Thyroid gland (tissue), 4 donors: ENCODE measurements around the gene WSCD2. TPM values are rescaled to one million over a fixed set of nuclear protein-coding genes. Genes with fewer than 3 reads are reported as not detected.

Experiments used
- DNase-seq, 2 donors: peaks; one replicate each; pipeline ENCODE4 v3.0.0-alpha.2; 2019
- H3K27ac ChIP-seq, 3 donors: fragments of 200-600 bp; sonication (generic); 1 replicate in 2 of 3; 2 replicates in 1 of 3; pipeline ENCODE4 v1.5.1; 2016 to 2019; ENCODE audit warnings: mild to moderate bottlenecking in 1 of 3, moderate library complexity in 1 of 3
- H3K27me3 ChIP-seq: fragments of 200-600 bp; sonication (generic); one replicate; pipeline ENCODE4 v1.5.1; 2019
- H3K36me3 ChIP-seq, 2 donors: fragments of 200-600 bp; sonication (generic); one replicate each; pipeline ENCODE4 v1.5.1; 2016 to 2019
- H3K4me1 ChIP-seq, 2 donors: fragments of 200-600 bp; sonication (generic); one replicate each; pipeline ENCODE4 v1.5.1; 2017 to 2019
- H3K4me3 ChIP-seq, 3 donors: fragments of 200-600 bp; sonication (generic); replicated peaks in 1 of 3; 1 replicate in 2 of 3; 2 replicates in 1 of 3; pipeline ENCODE4 v1.5.1; 2016; ENCODE audit warnings: mild to moderate bottlenecking in 1 of 3
- H3K9me3 ChIP-seq: fragments of 200-600 bp; sonication (generic); one replicate; pipeline ENCODE4 v1.5.1; 2017
- POLR2A ChIP-seq, 2 donors: fragments of 450-650 bp; IDR thresholded peaks; one replicate each; pipeline ENCODE4 v1.6.1; 2017; ENCODE audit warnings: antibody characterized with exemption in 2 of 2, mild to moderate bottlenecking in 2 of 2, moderate library complexity in 1 of 2
- WGBS, 2 donors: methylation state at CpG; one replicate each; pipeline ENCODE4 v1.1.5; 2017; 5-methylcytosine and 5-hydroxymethylcytosine counted together
- intact Hi-C: fragments of 100-400 bp; cut with DNase I; formaldehyde crosslinking; loops from one replicate; pipeline ENCODE4 v1.15.1; 2023
- total RNA-seq, 4 donors: library from RNA; depleted of rRNA; stranded (reverse); fragments of >200 nt; gene quantifications; one replicate each; pipeline ENCODE4 v1.2.3, GENCODE V29; 2016
- TF ChIP-seq, protein P1 (sequence below), 6 experiments: fragments of 200-600 bp in 3 of 6; fragments of 450-650 bp in 3 of 6; sonication (generic) in 3 of 6; IDR thresholded peaks; one replicate each; pipeline ENCODE4 v1.5.1; 2016 to 2019; ENCODE audit warnings: antibody characterized with exemption in 6 of 6, mild to moderate bottlenecking in 2 of 6, inconsistent platforms in 1 of 6, moderate library complexity in 1 of 6

The WSCD2 gene
- total RNA-seq, 4 donors from 2014 or later, result 35.5 to 117 (median 81.4) TPM

DNA sequence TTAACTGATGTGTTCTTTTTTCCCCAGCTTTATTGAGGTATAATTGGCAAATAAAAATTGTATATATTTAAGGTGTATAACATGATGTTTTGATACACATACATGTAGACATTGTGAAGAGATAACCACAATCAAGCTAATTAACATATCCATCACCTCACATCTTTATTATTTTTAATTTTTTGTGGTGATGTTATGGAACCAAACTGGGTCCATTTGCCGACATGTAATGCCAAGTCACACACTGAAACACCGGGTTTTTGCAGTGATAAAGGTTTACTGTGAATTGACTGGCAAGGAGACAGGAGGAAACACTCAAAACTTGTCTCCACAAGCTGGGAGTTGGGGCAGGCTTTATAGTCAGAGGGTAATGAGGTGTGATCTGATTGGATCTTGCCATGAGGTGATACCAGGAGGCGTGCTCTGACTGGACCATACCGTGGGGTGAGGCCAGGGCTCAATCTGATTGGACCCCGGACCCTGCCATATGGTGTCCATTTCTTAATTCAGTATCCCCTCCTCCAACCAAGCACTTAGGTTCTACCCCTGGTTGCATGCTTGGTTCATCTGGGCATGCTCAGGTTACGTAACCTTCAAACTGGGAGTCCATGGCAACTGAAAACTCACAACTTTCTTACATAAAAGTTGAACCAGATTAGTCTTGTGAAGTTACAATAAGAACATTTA, 11.8 kb upstream of the WSCD2 start:
- WGBS, 2 donors, result 84 to 91% methylated on average over 6 of the region's 6 CpGs
- intact Hi-C loops, result no loop called here
- TF ChIP-seq POLR2A (IDR thresholded peaks at IDR 0.05), result no peak
- TF ChIP-seq, protein P1, sequence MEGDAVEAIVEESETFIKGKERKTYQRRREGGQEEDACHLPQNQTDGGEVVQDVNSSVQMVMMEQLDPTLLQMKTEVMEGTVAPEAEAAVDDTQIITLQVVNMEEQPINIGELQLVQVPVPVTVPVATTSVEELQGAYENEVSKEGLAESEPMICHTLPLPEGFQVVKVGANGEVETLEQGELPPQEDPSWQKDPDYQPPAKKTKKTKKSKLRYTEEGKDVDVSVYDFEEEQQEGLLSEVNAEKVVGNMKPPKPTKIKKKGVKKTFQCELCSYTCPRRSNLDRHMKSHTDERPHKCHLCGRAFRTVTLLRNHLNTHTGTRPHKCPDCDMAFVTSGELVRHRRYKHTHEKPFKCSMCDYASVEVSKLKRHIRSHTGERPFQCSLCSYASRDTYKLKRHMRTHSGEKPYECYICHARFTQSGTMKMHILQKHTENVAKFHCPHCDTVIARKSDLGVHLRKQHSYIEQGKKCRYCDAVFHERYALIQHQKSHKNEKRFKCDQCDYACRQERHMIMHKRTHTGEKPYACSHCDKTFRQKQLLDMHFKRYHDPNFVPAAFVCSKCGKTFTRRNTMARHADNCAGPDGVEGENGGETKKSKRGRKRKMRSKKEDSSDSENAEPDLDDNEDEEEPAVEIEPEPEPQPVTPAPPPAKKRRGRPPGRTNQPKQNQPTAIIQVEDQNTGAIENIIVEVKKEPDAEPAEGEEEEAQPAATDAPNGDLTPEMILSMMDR (IDR thresholded peaks at IDR 0.05), result no peak
- peak in 1 of 2 donors; percentile 12 for DNase-seq
- H3K4me1 ChIP-seq, result peaks cover 55 to 65% of the 10 kb centered on the region in 2 donors
- no peak overlapping the region for H3K4me3 ChIP-seq
- no peaks in the 10 kb centered on the region for H3K36me3 ChIP-seq
- H3K27ac ChIP-seq, result peak overlapping the region; percentile 15 to 96 (median 87)
- no peaks in the 10 kb centered on the region for H3K9me3 ChIP-seq
- H3K27me3 ChIP-seq, result no peaks in the 10 kb centered on the region

- intact Hi-C loops, result no loop called here
- no peaks in the 10 kb centered on the region for H3K36me3 ChIP-seq
- TF ChIP-seq POLR2A (IDR thresholded peaks at IDR 0.05), result no peak
- TF ChIP-seq, protein P1 (IDR thresholded peaks at IDR 0.05), result no peak
- H3K4me3 ChIP-seq, result no peak overlapping the region
- H3K4me1 ChIP-seq, result peaks cover 49 to 60% of the 10 kb centered on the region in 2 donors
- H3K27ac ChIP-seq, result peak overlapping the region in 2 of 3 donors; percentile 87 to 96
- H3K27me3 ChIP-seq, result no peaks in the 10 kb centered on the region
- DNase-seq, result no peak
- H3K9me3 ChIP-seq, result no peaks in the 10 kb centered on the region
Measured at GRCh38 chr12:108117902-108118301, 11.2 kb upstream of the WSCD2 start.

GRCh38 chr12:108119126-108119973, 9.7 kb upstream of the WSCD2 start:
- Histone ChIP-seq H3K27ac (peak overlapping the region in 2 of 3 donors; percentile 25 to 51), H3K36me3 (no peaks in the 10 kb centered on the region), H3K4me1 (peaks cover 35 to 46% of the 10 kb centered on the region in 2 donors), H3K9me3 (no peaks in the 10 kb centered on the region), H3K27me3 (no peaks in the 10 kb centered on the region), H3K4me3 (no peak overlapping the region)
- DNase-seq, result peak; percentile 30 to 34
- WGBS, 2 donors, result 51 to 61% methylated on average over 7 of the region's 7 CpGs
- intact Hi-C loops, result no loop called here
- no peak for TF ChIP-seq POLR2A (IDR thresholded peaks at IDR 0.05)
- TF ChIP-seq, protein P1 (IDR thresholded peaks at IDR 0.05), result no peak

DNA sequence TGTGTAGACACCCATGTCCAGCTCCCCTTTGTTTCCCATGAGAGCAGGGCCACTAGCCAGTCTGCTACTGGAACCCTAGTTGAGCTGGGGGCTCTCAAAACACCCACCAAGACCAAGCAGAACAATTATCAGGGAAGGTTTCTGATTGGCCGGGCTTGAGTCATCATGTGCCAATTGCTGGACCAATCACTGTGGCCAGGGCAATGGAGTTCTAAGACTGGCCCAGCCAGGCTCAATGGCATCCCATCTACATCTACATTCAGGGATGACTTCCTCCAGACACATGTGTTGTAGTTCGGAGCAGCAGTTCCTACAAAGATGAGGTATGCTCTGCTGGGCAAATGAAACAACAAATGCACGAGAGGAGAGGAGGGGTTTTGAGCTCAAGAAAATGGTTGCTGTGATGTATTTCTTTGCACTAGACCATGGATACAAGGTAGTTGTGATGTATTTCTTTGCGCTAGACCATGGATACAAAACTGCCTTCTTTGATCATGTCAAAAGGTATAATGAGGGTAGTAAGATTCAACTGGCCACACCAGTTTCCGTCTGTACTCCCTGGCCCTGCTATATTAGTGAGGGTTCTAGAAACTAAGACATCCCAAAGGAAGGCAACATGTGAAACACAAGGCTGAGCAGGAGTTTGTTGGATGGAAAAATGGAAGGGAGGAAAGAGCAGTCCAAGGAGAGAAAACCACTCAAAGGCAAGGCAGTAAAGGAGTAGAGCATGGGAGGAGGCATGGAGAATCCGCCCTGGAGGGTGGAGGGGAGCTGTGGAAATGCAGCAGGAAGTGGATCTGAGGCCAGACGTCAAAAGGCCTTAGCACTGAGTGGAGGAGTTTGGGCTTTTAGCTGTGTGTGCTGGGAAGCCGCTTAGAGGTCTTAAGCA, 8.9 kb upstream of the WSCD2 start:
- 88% methylated on average over 8 of the region's 8 CpGs for WGBS, 2 donors
- no peak for DNase-seq
- Histone ChIP-seq H3K4me3 (no peak overlapping the region), H3K9me3 (no peaks in the 10 kb centered on the region), H3K27me3 (no peaks in the 10 kb centered on the region), H3K4me1 (peaks cover 26 to 38% of the 10 kb centered on the region in 2 donors), H3K36me3 (no peaks in the 10 kb centered on the region), H3K27ac (no peak overlapping the region)
- intact Hi-C loops, result loop anchor here (10.0 kb wide), 1 partner anchor 75 kb away; no protein-coding TSS in a partner anchor
- TF ChIP-seq, protein P1 (IDR thresholded peaks at IDR 0.05), result no peak
- TF ChIP-seq POLR2A (IDR thresholded peaks at IDR 0.05), result no peak
